ENCODE data around the gene THRSP.
"Not testable (repeated sequence)": the region's sequence is repeated elsewhere in the genome, so short reads cannot be mapped to it uniquely, and the experiment has no call there.

The THRSP gene

DNA sequence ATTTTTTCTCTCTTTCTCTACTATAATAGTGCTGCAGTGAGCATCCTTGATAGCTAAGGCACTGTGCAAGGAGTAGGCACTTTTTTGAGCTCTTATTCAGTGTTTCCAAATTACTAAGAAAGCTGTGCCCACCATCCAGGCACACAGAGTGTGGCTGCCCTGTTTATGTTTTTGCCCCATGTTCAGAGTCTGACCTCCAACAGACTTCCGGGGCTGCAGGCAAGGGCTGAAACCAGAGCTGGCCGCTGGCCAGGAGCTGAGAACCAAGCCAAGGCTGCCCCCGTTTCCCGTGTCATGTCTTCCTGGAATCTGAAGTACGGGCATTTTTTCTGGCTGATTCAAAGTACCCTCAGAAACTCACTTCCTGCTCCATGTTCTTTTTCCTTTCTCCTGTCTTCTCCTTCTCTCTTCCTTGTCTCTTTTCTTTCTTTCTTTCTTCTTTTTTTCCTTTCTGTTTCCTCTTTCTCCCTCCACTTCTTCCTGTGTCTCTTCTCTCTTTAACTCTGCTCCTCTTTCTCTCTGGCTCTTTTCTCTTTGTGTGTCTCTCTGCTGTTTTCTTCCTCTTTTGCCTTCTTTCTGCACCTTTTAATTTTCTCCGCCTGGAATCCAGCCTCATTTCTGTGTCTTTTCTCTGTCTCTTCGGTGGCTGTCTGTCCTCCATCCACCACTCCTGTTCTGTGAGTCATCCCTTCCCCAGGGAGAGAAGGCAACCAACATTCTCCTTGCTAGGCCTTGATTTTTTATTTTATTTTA lies 23.6 kb upstream of the THRSP start:
- no peak for DNase-seq

DNA sequence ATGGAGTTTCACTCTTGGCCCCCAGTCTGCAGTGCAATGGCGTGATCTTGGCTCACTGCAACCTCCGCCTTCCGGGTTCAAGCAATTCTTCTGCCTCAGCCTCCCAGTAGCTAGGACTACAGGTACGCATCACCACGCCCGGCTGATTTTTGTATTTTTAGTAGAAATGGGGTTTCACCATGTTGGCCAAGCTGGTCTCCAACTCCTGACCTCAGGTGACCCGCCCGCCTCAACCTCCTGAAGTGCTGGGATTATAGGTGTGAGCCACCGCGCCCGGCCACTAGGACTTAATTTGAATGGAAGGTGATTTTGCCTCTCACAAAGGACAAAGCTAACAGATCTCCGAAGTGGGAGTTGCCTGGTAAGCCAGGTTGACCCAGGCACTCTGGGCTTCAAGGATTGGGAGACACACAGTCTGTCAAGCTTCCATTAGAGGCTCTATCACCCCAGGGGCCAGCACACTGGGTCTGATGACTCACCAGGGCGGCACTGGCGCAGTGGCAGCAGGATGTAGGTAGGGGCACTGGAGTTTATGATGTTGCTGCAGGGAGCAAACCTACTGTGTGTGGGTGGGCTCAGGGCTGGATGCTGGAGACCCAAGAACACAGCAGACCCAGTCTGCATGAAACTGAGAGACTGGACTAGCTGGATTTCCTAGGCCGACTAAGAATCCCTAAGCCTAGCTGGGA lies 22.8 kb upstream of the THRSP start:
- no peak for DNase-seq

DNA sequence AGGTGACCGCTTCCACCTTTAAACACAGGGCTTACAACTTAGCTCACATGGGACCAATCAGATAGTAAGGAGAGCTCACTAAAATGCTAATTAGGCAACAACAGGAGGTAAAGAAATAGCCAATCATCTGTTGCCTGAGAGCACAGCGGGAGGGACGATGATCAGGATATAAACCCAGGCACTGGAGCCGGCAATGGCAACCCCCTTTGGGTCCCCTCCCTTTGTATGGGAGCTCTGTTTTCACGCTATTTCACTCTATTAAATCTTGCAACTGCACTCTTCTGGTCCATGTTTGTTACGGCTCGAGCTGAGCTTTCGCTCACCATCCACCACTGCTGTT lies 22.3 kb upstream of the THRSP start:
- DNase-seq: not testable (repeated sequence)

DNA sequence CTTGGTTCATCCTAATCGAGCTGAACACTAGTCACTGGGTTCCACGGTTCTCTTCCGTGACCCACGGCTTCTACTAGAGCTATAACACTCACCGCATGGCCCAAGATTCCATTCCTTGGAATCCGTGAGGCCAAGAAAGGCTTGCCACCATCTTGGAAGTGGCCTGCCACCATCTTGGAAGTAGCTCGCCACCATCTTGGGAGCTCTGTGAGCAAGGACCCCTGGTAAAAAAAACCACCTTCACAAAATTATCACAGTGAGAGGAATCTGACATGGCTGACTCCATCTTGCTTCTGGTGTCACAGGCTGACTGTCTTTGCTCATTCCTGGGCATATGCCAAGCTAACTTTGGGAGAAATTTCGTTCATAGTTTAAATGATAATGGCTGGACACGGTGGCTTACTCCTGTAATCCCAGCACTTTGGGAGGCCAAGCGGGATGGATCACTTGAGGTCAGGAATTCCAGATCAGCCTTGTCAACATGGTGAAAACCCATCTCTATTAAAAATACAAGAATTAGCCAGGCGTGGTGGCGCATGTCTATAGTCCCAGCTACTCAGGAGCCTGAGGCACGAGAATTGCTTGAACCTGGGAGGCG lies 21.7 kb upstream of the THRSP start:
- DNase-seq: no peak

DNA sequence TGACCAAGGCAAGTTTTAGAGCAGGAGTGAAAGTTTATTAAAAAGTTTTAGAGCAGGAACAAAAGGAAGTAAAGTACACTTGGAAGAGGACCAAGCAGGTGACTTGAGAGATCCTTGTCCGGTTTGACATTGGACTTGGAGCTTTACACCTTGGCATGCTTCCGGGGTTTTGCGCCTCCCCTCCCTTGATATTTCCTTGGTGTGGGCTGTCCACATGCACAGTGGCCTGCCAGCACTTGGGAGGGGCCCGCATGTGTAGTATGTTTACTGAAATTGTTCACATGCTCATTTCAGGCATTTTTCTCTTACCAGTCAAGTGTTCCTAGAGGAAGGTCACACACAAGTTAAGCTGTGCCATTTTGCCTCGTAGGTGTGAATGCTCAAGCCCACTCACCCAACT lies 19.0 kb upstream of the THRSP start:
- DNase-seq: no peak

DNA sequence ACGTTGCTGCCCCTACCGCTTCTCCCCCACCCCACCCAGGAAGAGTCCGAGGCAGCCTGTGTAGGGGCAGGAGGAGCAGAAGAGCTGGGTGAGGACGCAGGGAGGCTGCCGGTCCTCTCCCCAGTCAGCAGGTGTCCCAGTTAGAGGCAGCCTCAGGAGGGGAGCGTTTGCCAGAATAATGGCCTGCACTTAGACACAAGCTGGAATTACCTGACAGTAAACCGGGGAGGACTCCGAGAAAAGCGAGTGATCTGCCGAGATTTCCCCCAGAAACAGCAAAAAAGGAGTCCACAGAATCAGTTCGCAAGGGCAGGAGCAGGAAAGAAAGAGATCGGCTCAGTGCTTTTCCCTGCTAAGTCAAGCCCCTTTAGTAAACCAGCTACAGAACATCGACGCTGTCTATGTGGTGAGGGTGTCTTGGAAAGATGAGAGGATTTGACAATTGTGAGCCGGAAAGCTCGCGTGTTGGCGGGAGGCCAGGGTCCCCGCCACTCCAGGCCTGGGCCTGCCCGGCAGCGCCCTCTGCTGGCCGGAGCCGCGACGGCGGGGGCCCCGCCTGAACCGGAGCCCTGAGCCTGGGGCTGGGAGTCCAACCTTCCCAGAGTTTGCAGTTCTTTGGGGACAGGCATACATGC lies 17.7 kb upstream of the THRSP start:
- DNase-seq: peak; percentile 35

DNA sequence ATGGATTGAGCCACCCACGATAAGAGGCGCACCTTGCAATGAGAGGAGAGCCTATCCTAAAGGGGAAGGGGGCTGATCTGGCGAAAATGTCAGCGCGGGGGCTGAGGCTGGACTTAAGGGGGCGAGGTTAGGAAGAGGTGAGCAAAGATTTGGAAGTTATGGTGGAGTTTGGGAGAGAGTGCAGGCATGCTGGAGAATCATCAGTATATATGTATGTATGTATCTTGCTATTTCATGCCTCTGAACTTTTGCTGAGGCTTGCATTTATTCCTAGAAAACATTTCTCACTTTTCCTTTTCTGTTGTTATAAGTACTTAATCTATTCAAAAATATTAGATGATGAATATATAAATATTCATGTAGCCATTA lies 17.2 kb upstream of the THRSP start:
- DNase-seq: no peak

DNA sequence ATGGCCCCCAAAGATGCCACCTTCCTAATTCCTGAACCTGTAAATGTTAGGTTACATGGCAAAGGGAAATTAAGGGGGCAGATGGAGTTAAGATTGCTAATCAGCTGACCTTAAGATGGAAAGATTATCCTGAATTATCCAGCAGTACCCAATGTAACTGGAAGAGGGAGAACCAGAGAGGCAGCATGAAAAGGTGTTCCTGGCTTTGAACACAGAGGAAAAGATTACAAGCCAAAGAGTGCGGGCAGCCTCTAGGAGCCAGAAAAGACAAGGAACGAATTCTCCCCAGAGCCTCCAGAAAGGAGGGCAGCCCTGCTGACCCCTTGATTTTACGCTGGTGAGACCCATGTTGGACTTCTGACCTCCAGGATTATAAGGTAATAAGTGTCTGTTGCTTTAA lies 15.1 kb upstream of the THRSP start:
- DNase-seq: no peak

DNA sequence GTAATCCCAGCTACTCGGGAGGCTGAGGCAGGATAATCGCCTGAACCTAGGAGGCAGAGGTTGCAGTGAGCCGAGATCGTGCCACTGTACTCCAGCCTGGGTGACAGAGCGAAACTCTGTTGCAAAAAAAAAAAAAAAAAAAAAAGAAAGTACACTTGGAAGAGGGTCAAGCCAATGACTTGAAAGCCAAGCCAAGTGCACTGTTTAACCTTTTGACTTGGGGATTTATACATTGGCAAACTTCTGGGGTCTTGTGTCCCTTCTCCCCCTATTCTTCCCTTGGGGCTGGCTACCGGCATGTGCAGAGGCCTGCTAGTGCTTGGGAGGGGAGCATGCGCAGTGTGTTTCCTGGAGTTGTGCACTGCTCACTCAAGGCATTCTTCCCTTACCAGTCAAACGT lies 14.3 kb upstream of the THRSP start:
- DNase-seq: no peak

DNA sequence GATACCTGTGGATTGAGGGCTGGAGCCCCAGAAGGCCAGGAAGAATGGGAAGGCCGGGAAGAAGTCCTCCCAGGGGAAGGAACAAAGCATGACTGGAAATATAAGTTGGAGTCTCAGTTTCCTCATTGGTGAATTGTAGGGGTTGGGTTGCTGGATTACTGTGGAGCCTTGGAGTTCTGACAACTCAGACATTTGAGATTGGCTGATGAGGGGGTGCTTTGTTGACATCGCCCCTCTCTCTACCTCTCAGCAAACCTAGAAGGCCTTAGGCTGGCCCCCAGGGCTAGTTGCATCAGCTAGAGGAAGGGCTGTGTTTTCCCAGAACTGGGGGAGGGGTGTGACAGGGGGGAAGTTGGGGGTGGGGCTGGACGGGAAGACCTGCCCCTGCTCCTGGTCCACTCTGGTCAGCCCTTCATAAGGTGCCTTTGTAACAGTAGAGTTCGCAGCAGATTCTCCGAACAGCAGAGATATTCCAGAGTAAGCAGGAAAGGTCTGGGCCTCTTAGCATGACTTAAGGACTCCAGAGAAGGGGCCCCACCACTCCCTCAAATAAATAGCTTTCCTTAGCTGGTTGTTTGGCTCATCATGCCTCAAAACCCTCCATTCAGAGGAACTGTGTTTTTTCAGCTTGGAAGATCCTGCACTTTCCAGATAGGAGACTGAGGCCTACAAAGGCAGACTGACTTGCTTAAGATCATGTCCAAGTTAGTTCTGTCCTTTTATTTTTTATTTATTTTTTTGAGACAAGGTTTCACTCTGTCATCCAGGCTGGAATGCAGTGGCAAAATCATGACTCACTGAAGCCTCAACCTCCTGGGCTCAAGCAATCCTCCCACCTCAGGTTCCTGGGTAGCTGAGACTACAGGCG lies 12.5 kb upstream of the THRSP start:
- DNase-seq: no peak

DNA sequence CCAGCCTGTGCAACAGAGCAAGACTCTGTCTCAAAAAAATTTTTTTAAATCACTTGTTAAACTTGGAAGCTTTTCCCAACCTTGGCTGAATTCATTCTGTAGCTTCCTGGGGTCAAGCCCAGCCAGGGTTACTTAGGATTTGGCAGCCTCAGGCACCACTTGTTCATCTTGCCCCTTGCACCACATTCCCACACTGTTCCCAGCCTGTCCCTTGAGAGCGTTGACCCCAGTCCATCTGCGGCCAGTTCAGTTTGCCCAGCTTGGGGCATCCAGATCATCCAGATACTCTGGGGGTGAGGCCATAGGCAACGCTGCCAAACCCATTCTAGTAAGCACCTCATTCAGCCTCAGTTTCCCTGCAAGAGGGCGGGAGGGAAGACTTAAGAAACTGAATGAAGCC lies 8.7 kb upstream of the THRSP start:
- no peak for DNase-seq

DNA sequence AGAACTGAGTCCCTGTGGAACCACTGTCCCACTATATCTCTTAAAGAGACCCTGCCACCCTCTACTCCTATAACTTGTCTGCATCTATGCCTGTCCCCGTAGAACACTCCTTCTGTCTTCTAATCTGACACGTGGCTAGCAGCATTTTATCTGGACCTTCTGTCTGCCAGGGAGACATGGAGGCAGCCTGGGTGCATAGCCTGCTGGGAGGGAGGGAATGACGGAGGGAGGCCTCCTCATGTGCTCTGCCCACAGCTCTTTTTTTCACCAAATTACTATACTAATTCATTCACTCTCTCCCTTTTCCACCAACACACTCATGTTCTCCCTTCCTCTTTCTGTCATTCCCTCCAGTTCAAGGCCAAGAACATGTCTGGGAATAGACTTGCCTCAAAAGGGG lies 7.6 kb upstream of the THRSP start:
- no peak for DNase-seq

DNA sequence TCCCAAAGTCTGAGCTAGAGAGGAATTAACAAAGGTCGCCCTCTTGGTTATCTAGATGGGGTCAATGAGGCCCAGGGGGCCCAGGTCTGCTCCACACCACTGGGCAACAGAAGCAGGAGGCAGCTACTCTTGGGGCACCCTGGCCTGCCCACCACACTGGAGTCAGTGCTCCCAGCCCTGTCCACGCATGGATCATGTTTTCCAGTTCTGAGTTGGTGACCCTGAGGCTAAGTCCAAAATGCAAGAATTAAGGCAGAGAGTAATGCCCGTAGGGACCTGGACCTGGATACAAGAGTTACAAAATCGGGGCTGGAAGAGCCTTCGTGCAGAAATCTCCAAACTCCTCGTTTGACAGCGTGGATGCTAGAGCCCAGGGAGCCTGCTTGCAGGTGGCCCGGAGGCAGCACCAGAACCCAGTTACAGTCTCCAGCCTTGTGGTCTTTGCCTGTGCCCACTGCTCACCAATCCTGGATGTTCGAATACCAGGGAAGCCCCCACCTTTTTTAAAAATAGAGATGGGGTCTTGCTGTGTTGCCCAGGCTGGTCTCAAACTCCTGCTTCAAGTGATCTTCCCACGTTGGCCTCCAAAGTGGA lies 6.1 kb upstream of the THRSP start:
- DNase-seq: no peak

DNA sequence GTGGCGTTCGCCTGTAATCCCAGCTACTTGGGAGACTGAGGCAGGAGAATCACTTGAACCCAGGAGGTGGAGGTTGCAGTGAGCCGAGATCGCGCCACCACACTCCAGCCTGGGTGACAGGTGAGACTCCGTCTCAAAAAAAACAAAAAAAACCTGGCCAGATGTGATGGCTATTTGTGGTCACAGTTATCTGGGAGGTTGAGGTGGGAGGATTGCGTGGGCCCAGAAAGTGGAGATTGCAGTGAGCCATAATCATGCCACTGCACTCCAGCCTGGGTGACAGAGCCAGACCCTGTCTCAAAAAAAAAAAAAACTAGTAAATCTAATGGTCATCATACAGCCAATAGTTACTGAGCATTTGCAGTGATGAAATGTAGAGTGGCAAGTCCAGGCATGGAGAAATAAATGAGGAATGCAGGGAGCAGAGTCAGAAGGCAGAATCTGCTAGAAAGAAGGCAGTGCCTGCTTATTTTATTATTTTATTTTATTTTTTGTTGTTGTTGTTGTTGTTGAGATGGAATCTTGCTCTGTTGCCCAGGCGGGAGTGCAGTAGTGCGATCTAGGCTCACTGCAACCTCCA lies 3.8 kb upstream of the THRSP start:
- DNase-seq: not testable (repeated sequence)

DNA sequence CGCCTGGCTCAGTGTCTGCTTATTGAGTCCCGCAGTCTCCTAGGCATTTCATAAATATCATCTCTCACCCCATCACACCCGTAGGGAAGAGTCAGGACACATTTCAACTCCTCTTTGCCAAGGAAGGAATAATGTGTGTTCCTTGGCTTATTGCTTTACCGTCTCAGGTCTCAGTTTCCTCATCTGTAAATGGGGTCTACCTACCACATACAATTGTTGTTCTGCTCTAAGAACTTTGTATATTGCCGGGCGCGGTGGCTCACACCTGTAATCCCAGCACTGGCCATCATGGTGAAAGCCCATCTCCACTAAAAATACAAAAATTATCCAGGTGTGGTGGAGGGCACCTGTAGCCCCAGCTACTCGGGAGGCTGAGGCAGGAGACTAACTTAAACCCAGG lies 3.1 kb upstream of the THRSP start:
- no peak for DNase-seq

DNA sequence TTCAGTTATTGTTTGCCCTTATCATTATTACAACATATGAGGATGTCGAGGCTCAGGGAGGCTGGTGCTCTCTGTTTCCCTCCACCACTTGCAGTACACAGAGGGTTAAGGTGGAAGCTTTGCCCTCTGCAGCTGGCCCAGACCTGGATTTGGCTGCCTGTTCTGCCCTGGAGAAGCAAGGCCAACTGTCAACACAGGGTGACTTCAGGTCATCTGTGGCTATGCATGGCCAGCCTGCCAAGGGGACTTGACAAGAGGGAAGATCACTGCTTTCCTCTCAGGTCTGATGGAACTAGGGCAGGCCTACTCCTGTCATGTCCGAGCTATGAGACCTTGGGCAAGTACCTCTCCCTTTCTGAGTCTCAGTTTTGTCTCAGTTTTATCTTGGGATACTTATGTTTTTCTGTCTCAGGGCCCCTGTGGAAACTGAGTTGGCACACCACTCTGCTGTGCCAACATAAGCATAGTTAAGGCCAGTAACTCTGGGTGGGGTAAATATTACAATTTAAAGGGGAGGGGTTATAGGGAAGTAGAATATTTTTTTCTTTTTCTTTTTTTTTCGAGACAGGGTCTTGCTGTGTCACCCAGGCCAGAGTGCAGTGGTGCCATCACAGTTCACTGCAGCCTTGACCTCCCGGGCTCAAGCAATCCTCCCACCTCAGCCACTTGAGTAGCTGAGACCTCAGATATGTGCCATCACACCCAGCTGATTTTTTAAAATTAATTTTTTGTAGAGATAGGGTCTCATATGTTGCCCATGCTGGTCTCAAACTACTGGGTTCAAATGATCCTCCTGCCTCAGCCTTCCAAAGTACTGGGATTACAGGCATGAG lies 2.4 kb upstream of the THRSP start:
- DNase-seq: no peak

DNA sequence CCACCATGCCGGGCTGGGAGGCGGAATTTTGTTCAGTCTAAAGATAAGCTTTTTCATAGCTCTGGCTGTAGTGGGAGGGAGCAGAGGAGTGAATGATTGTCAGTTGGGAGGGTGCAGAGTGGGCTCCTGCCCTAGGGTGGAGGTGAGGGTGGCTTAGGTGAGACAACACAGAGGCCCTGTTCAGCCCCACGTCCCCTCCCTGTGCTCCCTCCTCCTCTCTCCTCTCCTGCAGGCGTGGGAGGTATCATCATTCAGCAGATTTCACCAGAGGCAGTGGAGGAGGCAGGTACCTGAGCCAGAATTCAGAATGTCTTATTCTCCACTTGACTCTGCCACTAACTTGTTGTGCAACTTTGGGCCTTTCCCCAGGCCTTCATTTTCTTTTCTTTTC lies 1.7 kb upstream of the THRSP start:
- DNase-seq: no peak

DNA sequence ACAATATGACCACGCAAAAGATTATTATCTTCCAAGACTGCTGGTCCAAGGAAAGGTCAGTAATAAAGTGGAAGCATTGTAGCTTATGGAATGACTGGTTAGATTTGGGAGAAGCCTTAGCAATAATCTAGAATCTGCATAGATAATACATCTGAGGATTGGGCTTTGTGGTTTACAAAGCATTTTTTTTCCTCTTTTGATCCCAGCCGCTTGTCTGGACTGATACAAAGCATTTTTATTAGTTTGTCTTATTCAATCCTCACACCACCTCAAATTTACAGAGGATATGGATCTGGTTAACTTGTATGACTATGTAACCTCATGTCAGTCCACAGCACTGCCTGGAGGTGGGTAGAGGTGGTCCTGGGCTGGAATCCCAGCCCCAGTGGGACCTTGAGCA lies 990 bp upstream of the THRSP start:
- no peak for DNase-seq

DNA sequence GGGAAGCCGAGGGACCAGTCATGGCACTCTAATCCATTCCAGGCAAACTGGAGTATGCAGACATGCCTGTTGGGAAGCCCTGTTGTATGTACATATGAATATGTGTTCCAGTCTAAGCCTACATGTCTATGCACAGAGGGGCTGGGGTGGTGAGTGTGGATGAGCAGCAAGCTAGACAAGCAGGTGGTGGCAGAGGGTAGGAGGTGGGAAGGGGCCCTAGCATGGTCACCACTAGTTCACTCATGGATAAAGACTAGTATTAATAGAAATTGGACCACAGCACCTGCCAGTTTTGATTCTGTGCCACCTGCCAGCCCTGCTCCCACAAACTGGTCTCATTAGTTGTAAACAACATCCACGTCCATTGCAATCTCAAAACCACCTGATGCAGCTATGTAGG lies 1.5 kb downstream of the THRSP start:
- no peak for DNase-seq

DNA sequence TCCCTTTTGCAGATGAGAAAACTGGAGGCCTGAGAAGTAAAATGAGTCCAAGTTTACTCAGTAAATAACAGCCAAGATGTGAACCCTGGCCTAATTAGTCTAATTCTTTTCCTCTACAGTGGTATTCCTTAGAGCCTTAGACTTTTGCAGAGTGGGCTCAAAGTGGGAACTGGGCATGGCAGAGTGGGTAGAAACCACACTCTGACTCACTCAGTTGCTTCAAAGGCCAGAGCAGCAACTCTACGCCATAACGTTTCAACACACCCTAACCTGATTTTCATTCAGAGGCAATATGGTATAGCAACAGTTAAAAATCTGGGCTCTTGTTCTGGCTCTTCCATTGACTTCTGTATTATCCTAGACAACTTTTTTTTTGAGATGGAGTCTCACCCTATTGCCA lies 2.8 kb downstream of the THRSP start:
- no peak for DNase-seq

DNA sequence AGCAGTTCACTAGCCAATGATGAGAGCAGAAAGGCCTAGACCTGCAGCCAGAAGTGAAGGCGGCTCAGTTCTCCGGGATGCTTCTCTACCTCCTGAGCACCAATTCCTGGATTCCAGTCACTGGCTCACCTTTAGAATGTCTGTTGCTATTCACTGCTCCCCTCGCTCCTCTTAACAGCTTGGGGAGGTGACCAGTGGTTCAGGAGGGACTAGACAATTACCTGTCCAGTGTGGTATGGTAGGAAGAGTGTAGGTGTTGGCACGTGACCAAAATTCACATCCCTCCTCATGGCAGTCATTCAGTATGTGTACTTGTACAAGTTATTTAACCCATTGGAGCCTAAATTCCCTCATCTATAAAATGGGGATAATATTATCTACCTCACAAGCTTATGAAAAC lies 4.0 kb downstream of the THRSP start:
- DNase-seq: no peak

Measured in cortex of kidney (tissue), 1 donor.